ENCODE results near the gene ATP1B1.

- TF ChIP-seq POLR2A (IDR thresholded peaks at IDR 0.05) (no peak), CTCF (IDR thresholded peaks at IDR 0.05) (no peak)
These were observed 5.8 kb upstream of the ATP1B1 start for GRCh38 chr1:169100651-169101088.

Measured in heart left ventricle (tissue), 13 donors.